Muscle layer of colon (tissue), 2 donors: Measurements from ENCODE around the gene ADAMTS16.

Experiments used
- H3K27ac ChIP-seq: one replicate; pipeline ENCODE4 v1.7.0; 2013; ENCODE audit warnings: low read depth, mild to moderate bottlenecking, low read length, moderate library complexity
- H3K27me3 ChIP-seq, 2 donors: one replicate each; pipeline ENCODE4 v1.7.0; 2013; ENCODE audit warnings: low read length in 2 of 2, mild to moderate bottlenecking in 2 of 2; ENCODE audit not compliant: insufficient read depth in 2 of 2, control insufficient read depth in 1 of 2
- H3K36me3 ChIP-seq: one replicate; pipeline ENCODE4 v1.7.0; 2013; ENCODE audit warnings: mild to moderate bottlenecking, low read length; ENCODE audit not compliant: insufficient read depth
- H3K4me1 ChIP-seq: one replicate; pipeline ENCODE4 v1.7.0; 2013; ENCODE audit warnings: mild to moderate bottlenecking, low read length; ENCODE audit not compliant: insufficient read depth
- H3K4me3 ChIP-seq, 2 donors: one replicate each; pipeline ENCODE4 v1.7.0; 2013; ENCODE audit warnings: low read length in 2 of 2, low read depth in 1 of 2, mild to moderate bottlenecking in 1 of 2, moderate library complexity in 1 of 2
- H3K9ac ChIP-seq: one replicate; pipeline ENCODE4 v1.7.0; 2013; ENCODE audit warnings: low read length
- H3K9me3 ChIP-seq: one replicate; pipeline ENCODE4 v1.7.0; 2013; ENCODE audit warnings: mild to moderate bottlenecking, low read length
- donor health status: abdominal sarcoma.
- donor health status: Adenocarcinoma of cecum.

The ADAMTS16 gene

DNA sequence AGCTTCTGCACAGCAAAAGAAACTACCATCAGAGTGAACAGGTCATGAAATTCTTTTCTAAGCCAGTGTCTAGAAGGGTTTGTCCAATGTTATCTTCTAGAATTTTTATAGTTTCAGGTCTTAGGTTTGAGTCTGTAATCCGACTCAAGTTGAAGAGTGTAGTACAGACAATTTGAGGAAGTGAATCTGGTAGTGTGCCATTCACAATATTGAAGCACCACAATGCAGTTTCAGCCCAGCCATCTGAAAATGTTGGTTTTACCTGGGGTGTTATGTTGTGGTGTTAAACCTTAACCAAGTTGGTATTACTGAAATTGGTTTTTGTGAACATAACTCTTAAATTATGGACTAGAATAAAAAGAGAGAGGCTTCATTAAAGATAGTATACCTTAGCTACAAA, 77.2 kb downstream of the ADAMTS16 start:
- H3K36me3 ChIP-seq: no peaks in the 10 kb centered on the region
- no peaks in the 10 kb centered on the region for H3K27me3 ChIP-seq
- H3K9ac ChIP-seq: no peak overlapping the region
- no peaks in the 10 kb centered on the region for H3K9me3 ChIP-seq
- no peak overlapping the region for H3K27ac ChIP-seq
- no peak overlapping the region for H3K4me3 ChIP-seq
- H3K4me1 ChIP-seq: no peaks in the 10 kb centered on the region

DNA sequence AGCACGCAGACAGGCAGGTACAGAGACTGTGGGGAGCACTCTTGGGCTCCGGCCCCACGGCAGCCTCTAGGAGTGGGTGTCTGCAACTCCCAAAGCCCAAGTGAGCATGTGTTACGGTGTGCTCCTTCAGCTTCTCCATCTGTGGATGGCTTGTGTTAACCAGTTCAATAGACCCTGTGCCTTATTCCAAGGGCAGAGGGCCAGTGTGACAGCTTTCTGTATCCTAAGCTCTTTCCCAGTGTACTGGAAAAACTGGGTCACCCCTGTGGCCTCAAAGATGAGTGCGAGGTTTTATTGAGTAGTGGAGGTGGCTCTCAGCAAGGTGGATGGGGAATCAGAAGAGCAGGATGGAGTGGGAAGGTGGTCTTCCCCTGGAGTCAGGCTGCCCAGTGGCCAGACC, 78.3 kb downstream of the ADAMTS16 start:
- Histone ChIP-seq H3K4me1 (no peaks in the 10 kb centered on the region), H3K36me3 (no peaks in the 10 kb centered on the region), H3K27ac (no peak overlapping the region), H3K27me3 (no peaks in the 10 kb centered on the region), H3K4me3 (no peak overlapping the region), H3K9me3 (no peaks in the 10 kb centered on the region), H3K9ac (no peak overlapping the region)

DNA sequence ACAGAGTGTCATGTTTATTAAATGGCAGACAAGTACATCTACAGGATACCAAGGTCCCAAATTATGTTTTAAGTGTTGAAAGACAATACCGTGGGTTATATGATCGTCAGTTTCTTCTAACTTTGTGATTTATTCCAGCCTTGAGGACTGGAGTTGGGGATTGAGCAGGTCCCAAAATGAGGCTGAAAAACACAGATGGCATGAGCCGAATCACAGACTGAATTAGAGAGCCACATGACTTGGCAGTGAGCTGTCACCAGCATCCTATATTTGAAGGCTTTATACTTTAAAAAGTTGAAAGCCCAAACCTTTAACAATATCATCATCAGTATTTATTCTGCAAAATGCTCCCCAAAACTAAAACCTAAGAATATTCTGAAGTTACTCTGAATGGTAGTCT, 79.4 kb downstream of the ADAMTS16 start:
- Histone ChIP-seq H3K9me3 (no peaks in the 10 kb centered on the region), H3K4me1 (no peaks in the 10 kb centered on the region), H3K27ac (no peak overlapping the region), H3K36me3 (no peaks in the 10 kb centered on the region), H3K9ac (no peak overlapping the region), H3K27me3 (no peaks in the 10 kb centered on the region), H3K4me3 (no peak overlapping the region)

- Histone ChIP-seq H3K4me3 (no peak overlapping the region), H3K27ac (no peak overlapping the region), H3K27me3 (no peaks in the 10 kb centered on the region), H3K4me1 (no peaks in the 10 kb centered on the region), H3K9me3 (no peaks in the 10 kb centered on the region), H3K36me3 (no peaks in the 10 kb centered on the region), H3K9ac (no peak overlapping the region)
Observed at GRCh38 chr5:5220901-5221631, 80.9 kb downstream of the ADAMTS16 start.

GRCh38 chr5:5221724-5222123, 81.6 kb downstream of the ADAMTS16 start:
- H3K27me3 ChIP-seq: no peaks in the 10 kb centered on the region
- H3K4me1 ChIP-seq: no peaks in the 10 kb centered on the region
- H3K9me3 ChIP-seq: no peaks in the 10 kb centered on the region
- no peak overlapping the region for H3K4me3 ChIP-seq
- H3K9ac ChIP-seq: no peak overlapping the region
- no peaks in the 10 kb centered on the region for H3K36me3 ChIP-seq
- no peak overlapping the region for H3K27ac ChIP-seq

DNA sequence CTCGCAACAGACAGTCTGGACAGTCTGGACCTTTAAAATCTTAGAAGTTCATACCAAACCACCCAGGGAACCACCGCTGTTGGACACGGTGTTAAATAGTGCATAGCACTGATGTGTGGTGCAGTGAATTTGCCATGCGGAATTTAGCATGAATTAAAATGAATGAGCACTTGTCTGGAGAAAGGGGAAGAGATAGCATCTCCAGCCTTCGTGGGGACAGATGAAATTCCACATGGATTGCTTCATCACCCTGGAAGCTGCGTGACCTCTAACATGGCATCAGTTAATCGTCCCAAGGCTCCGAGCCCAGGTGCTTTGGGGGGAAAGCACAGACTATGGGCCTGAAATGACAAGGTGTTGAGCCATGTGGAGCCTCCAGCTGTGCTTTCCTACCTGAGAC, 91.4 kb downstream of the ADAMTS16 start:
- Histone ChIP-seq H3K4me3 (no peak overlapping the region), H3K27me3 (no peaks in the 10 kb centered on the region), H3K9me3 (no peaks in the 10 kb centered on the region), H3K36me3 (no peaks in the 10 kb centered on the region), H3K4me1 (no peaks in the 10 kb centered on the region), H3K9ac (no peak overlapping the region), H3K27ac (no peak overlapping the region)

GRCh38 chr5:5234912-5235311, 94.8 kb downstream of the ADAMTS16 start:
- Histone ChIP-seq H3K27me3 (no peaks in the 10 kb centered on the region), H3K36me3 (no peaks in the 10 kb centered on the region), H3K9ac (no peak overlapping the region), H3K9me3 (no peaks in the 10 kb centered on the region), H3K4me3 (no peak overlapping the region), H3K27ac (no peak overlapping the region), H3K4me1 (no peaks in the 10 kb centered on the region)

GRCh38 chr5:5235685-5236084, 95.6 kb downstream of the ADAMTS16 start:
- no peaks in the 10 kb centered on the region for H3K9me3 ChIP-seq
- H3K27me3 ChIP-seq: no peaks in the 10 kb centered on the region
- no peaks in the 10 kb centered on the region for H3K4me1 ChIP-seq
- no peak overlapping the region for H3K4me3 ChIP-seq
- H3K9ac ChIP-seq: no peak overlapping the region
- no peak overlapping the region for H3K27ac ChIP-seq
- no peaks in the 10 kb centered on the region for H3K36me3 ChIP-seq

DNA sequence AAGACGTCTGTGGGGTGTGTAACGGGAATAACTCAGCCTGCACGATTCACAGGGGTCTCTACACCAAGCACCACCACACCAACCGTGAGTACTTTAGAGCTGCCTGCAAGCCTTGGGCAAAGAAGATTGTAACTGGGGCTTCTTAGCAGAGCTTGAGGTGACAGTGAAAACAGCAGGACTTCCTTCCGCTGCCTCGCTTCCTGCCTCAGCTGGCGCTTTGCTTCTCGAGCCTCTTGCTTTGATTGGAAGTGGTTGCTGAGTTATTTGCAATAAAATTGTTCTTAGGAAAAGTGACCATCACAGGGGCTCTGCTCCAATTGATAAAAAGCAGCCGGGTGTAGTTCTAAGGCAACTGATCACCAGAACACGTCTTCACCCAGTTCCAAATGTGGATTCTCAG, 99.1 kb downstream of the ADAMTS16 start:
- no peak overlapping the region for H3K27ac ChIP-seq

GRCh38 chr5:5240234-5240633, 100.1 kb downstream of the ADAMTS16 start:
- H3K4me3 ChIP-seq: no peak overlapping the region
- no peaks in the 10 kb centered on the region for H3K9me3 ChIP-seq
- no peaks in the 10 kb centered on the region for H3K36me3 ChIP-seq
- no peak overlapping the region for H3K9ac ChIP-seq
- H3K4me1 ChIP-seq: no peaks in the 10 kb centered on the region
- H3K27me3 ChIP-seq: no peaks in the 10 kb centered on the region
- H3K27ac ChIP-seq: no peak overlapping the region

More for the DNA sequence above, 99.1 kb downstream of the ADAMTS16 start:
- H3K36me3 ChIP-seq: no peaks in the 10 kb centered on the region
- H3K4me1 ChIP-seq: no peaks in the 10 kb centered on the region
- no peaks in the 10 kb centered on the region for H3K9me3 ChIP-seq
- H3K27me3 ChIP-seq: no peaks in the 10 kb centered on the region
- H3K4me3 ChIP-seq: no peak overlapping the region
- H3K9ac ChIP-seq: no peak overlapping the region

DNA sequence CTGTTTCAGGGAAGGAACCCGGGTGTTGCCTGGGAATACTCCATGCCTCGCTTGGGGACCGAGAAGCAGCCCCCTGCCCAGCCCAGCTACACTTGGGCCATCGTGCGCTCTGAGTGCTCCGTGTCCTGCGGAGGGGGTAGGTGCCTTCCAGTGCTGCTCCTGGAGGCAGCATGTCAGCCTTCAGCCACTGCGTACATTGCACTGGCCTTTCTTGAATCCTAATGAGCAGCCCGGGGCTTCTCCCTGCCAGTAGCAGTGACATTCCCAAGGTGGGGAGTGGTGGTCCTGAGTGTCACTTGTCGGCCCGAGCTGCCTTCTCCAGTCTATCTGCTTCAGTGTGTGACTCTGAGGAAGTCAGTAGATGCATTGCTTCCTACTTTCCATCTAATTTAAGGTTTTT, 101.9 kb downstream of the ADAMTS16 start:
- Histone ChIP-seq H3K4me3 (no peak overlapping the region), H3K27ac (no peak overlapping the region), H3K9me3 (no peaks in the 10 kb centered on the region), H3K27me3 (no peaks in the 10 kb centered on the region), H3K9ac (no peak overlapping the region), H3K4me1 (no peaks in the 10 kb centered on the region), H3K36me3 (no peaks in the 10 kb centered on the region)

DNA sequence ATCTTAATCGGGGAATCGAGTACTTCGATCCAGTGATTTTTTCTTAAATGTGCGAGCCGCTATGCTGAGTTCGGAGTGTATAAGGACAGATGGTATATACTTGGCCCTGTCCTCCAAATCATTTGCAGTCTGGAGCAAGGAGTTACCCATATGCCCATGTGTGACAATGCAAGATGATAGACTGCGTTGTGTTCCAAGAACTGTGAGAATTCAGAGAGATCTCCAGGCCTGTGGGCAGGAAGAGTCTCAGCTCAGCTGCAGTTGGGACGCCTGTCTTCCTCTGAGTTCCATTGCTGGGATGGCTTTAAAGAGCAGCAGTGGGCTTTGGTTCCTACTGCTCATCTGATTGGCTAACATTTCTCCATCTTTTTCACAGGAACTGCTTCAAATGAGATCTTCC, 106.6 kb downstream of the ADAMTS16 start:
- no peaks in the 10 kb centered on the region for H3K36me3 ChIP-seq
- no peak overlapping the region for H3K27ac ChIP-seq
- no peaks in the 10 kb centered on the region for H3K4me1 ChIP-seq
- no peaks in the 10 kb centered on the region for H3K9me3 ChIP-seq
- H3K4me3 ChIP-seq: no peak overlapping the region
- H3K27me3 ChIP-seq: no peaks in the 10 kb centered on the region
- H3K9ac ChIP-seq: no peak overlapping the region
